Measurements from ENCODE around the gene MED15.

- TF ChIP-seq CTCF (IDR thresholded peaks at IDR 0.05) (no peak), POLR2A (IDR thresholded peaks at IDR 0.05) (no peak)
These were observed 128.8 kb downstream of the MED15 start for GRCh38 chr22:20636075-20636812.

All from uterus (tissue), 2 donors.